Loucy (cell line): Measurements from ENCODE around the gene MYL12B.

Source experiments
- H2AFZ ChIP-seq: fragments of 200-600 bp; sonication (generic); 2 replicates; pipeline ENCODE4 v1.6.0; 2016; ENCODE audit warnings: antibody characterized with exemption, mild to moderate bottlenecking, low read length, moderate library complexity
- H3F3A ChIP-seq: fragments of 200-600 bp; 2 replicates; pipeline ENCODE4 v1.6.0; 2016; ENCODE audit warnings: antibody characterized with exemption, low read depth, mild to moderate bottlenecking
- H3K27me3 ChIP-seq: fragments of 200-600 bp; sonication (generic); 2 replicates; pipeline ENCODE4 v1.6.1; 2014; ENCODE audit warnings: low read length, mild to moderate bottlenecking; ENCODE audit not compliant: insufficient read depth, poor library complexity, severe bottlenecking
- H3K36me3 ChIP-seq: fragments of 200-600 bp; sonication (generic); 2 replicates; pipeline ENCODE4 v1.6.1; 2016; ENCODE audit warnings: low read length; ENCODE audit not compliant: insufficient read depth
- H3K4me1 ChIP-seq: fragments of 200-600 bp; sonication (generic); 2 replicates; pipeline ENCODE4 v1.5.1; 2014; ENCODE audit warnings: low read length, mild to moderate bottlenecking; ENCODE audit not compliant: insufficient read depth, poor library complexity, severe bottlenecking
- H3K4me2 ChIP-seq: fragments of 200-600 bp; sonication (generic); 2 replicates; pipeline ENCODE4 v1.6.0; 2014; ENCODE audit warnings: antibody characterized with exemption, low read length, low read depth, mild to moderate bottlenecking; ENCODE audit not compliant: poor library complexity, severe bottlenecking
- H3K4me3 ChIP-seq: fragments of 200-600 bp; sonication (generic); 2 replicates; pipeline ENCODE4 v1.5.1; 2014; ENCODE audit warnings: low read length, mild to moderate bottlenecking, mixed read lengths; ENCODE audit not compliant: poor library complexity, severe bottlenecking
- H3K79me2 ChIP-seq: fragments of 200-600 bp; sonication (generic); 2 replicates; pipeline ENCODE4 v1.6.1; 2014; ENCODE audit warnings: low read length; ENCODE audit not compliant: insufficient read depth
- H3K9ac ChIP-seq: fragments of 200-600 bp; sonication (generic); 2 replicates; pipeline ENCODE4 v1.6.0; 2014; ENCODE audit warnings: mild to moderate bottlenecking, low read depth, low read length, moderate library complexity; ENCODE audit not compliant: poor library complexity, severe bottlenecking
- H3K9me2 ChIP-seq: fragments of 200-600 bp; sonication (generic); replicated peaks from 2 replicates; pipeline ENCODE4 v1.6.1; 2016; ENCODE audit warnings: low read depth, low read length, mixed read lengths
- H3K9me3 ChIP-seq: fragments of 200-600 bp; sonication (generic); 2 replicates; pipeline ENCODE4 v1.6.1; 2014; ENCODE audit warnings: mild to moderate bottlenecking, antibody characterized with exemption, low read length, low read depth; ENCODE audit not compliant: insufficient read depth
- H4K20me1 ChIP-seq: fragments of 200-600 bp; sonication (generic); 2 replicates; pipeline ENCODE4 v1.6.0; 2014; ENCODE audit warnings: antibody characterized with exemption, low read length, mild to moderate bottlenecking; ENCODE audit not compliant: insufficient read depth, poor library complexity, severe bottlenecking
- EZH2phosphoT487 ChIP-seq: fragments of 200-600 bp; IDR thresholded peaks from 2 replicates; pipeline ENCODE4 v1.6.1; 2018; ENCODE audit warnings: antibody characterized with exemption, mild to moderate bottlenecking, moderate library complexity, borderline replicate concordance
- TF ChIP-seq, protein P1 (sequence below): fragments of 200-600 bp; sonication (generic); conservative IDR thresholded peaks from 2 replicates; pipeline ENCODE4 v1.5.1; 2014; ENCODE audit warnings: mild to moderate bottlenecking, antibody characterized with exemption, low read length

MYL12B gene

DNA sequence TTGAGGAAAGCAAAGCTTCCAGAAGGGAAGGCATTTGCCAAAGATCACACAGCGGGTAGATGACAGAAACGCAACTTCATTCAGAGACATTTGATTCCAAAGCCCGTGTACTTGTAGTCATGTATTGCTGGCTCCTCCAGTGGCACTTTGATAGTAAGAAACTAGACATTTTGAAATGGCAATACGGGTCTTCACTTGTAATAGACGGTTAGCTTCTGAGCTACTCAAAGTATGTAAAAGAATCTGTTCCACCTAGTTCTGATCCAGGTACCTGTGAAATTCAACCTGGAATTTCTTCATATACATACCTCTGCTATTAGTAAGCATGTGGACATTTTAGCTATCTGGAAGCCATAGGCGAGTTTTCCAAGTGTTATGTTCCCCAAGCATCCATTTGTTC lies 40.4 kb upstream of the MYL12B start:
- H3K27me3 ChIP-seq: no peaks in the 10 kb centered on the region
- H3K9me3 ChIP-seq: no peaks in the 10 kb centered on the region
- no peaks in the 10 kb centered on the region for H4K20me1 ChIP-seq
- H3K4me3 ChIP-seq: no peak overlapping the region
- H2AFZ ChIP-seq: no peak overlapping the region
- no peak overlapping the region for H3K4me2 ChIP-seq
- no peak overlapping the region for H3K9ac ChIP-seq
- no peaks in the 10 kb centered on the region for H3F3A ChIP-seq
- no peaks in the 10 kb centered on the region for H3K9me2 ChIP-seq
- no peaks in the 10 kb centered on the region for H3K79me2 ChIP-seq
- no peaks in the 10 kb centered on the region for H3K36me3 ChIP-seq
- no peak for TF ChIP-seq EZH2phosphoT487
- H3K4me1 ChIP-seq: peaks cover 12% of the 10 kb centered on the region

DNA sequence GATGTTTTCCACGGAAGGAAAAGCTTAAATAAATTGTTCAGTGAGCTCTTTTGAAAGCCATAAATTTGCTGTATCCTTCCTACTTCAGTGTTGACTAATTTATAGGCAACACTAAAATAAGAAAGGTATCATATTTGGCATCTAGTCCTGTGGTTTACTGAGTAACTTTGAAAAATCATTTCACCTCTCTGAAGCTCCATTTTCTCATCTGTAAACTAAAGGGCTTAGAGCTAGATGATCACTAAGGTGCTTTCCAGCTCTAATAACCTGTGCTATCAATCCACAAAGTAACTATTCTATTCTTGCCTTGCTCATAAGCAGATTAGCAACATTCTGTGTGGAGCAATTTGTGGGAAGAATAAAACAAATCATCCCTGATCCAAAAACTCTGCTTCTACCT lies 38.6 kb upstream of the MYL12B start:
- TF ChIP-seq, protein P1, sequence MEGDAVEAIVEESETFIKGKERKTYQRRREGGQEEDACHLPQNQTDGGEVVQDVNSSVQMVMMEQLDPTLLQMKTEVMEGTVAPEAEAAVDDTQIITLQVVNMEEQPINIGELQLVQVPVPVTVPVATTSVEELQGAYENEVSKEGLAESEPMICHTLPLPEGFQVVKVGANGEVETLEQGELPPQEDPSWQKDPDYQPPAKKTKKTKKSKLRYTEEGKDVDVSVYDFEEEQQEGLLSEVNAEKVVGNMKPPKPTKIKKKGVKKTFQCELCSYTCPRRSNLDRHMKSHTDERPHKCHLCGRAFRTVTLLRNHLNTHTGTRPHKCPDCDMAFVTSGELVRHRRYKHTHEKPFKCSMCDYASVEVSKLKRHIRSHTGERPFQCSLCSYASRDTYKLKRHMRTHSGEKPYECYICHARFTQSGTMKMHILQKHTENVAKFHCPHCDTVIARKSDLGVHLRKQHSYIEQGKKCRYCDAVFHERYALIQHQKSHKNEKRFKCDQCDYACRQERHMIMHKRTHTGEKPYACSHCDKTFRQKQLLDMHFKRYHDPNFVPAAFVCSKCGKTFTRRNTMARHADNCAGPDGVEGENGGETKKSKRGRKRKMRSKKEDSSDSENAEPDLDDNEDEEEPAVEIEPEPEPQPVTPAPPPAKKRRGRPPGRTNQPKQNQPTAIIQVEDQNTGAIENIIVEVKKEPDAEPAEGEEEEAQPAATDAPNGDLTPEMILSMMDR: no peak
- TF ChIP-seq EZH2phosphoT487: no peak
- H2AFZ ChIP-seq: no peak overlapping the region

DNA sequence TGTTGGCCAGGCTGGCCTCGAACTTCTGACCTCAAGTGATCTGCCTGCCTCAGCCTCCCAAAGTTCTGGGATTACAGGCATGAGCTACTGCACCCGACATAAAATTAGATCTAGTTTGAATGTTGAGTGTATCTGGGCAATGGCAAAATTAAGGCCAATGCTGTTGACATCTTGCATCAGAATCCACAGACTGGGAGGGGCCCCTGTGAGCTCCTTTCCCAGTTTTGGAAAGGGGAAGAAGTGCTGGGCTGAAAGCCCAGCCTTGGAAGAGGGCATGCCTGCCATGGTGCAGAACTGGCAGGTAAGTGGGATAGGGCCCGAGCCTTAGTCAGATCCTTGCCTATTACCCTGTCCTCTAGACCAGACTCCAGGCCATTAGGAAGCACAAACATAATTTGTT lies 37.7 kb upstream of the MYL12B start:
- Histone ChIP-seq H4K20me1 (no peaks in the 10 kb centered on the region), H3K4me1 (peaks cover 12% of the 10 kb centered on the region), H3K9ac (no peak overlapping the region), H3K9me2 (no peaks in the 10 kb centered on the region), H3K27me3 (no peaks in the 10 kb centered on the region), H3K9me3 (no peaks in the 10 kb centered on the region), H3K36me3 (no peaks in the 10 kb centered on the region), H3F3A (no peaks in the 10 kb centered on the region), H3K4me3 (no peak overlapping the region), H3K79me2 (no peaks in the 10 kb centered on the region), H3K4me2 (no peak overlapping the region), H2AFZ (no peak overlapping the region)
- TF ChIP-seq, protein P1: no peak
- TF ChIP-seq EZH2phosphoT487: no peak

More for the DNA sequence above, 38.6 kb upstream of the MYL12B start:
- Histone ChIP-seq H3K36me3 (no peaks in the 10 kb centered on the region), H3K4me3 (no peak overlapping the region), H3K9ac (no peak overlapping the region), H3K79me2 (no peaks in the 10 kb centered on the region), H3K4me1 (peaks cover 12% of the 10 kb centered on the region), H3K9me3 (no peaks in the 10 kb centered on the region), H3K27me3 (no peaks in the 10 kb centered on the region), H3K4me2 (no peak overlapping the region), H4K20me1 (no peaks in the 10 kb centered on the region), H3K9me2 (no peaks in the 10 kb centered on the region), H3F3A (no peaks in the 10 kb centered on the region)

DNA sequence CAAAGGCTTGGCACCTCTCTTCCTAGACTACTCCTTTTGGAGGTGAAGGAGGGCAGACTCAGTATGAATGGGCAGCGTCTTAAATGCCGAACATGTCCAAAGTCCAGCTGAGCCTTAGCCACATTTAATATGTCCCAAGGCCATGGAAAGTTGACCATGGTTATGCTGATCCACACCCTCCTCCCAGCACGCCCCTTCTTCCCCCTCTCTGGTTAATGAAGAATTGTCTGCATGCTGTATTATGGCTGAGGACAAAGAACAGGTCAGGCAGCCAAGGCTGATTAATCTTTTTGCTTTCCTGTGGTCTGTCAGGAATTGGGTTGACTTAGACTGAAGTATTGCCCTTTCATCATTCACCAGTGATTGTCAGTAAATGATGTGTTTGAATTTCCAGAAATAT lies 36.3 kb upstream of the MYL12B start:
- H4K20me1 ChIP-seq: no peaks in the 10 kb centered on the region
- no peaks in the 10 kb centered on the region for H3K79me2 ChIP-seq
- H3F3A ChIP-seq: no peaks in the 10 kb centered on the region
- no peaks in the 10 kb centered on the region for H3K9me2 ChIP-seq
- peaks cover 6% of the 10 kb centered on the region for H3K4me1 ChIP-seq
- H3K4me3 ChIP-seq: no peak overlapping the region
- no peak overlapping the region for H3K4me2 ChIP-seq
- H2AFZ ChIP-seq: no peak overlapping the region
- H3K9me3 ChIP-seq: no peaks in the 10 kb centered on the region
- no peak overlapping the region for H3K9ac ChIP-seq
- no peaks in the 10 kb centered on the region for H3K36me3 ChIP-seq
- no peaks in the 10 kb centered on the region for H3K27me3 ChIP-seq
- TF ChIP-seq EZH2phosphoT487: no peak
- TF ChIP-seq, protein P1: no peak
